OCI-LY7 (cell line): Measurements from ENCODE around the gene PRPSAP2. TPM values are rescaled to one million over a fixed set of nuclear protein-coding genes. Genes with fewer than 3 reads are reported as not detected.

Experiments used
- BruUV-seq: library from RNA; stranded (reverse); fragments of 400-500 nt; replicated peaks from 2 replicates; lab custom pipeline; 2021; lab: Mats Ljungman, UMichigan
- CTCF ChIA-PET: fragments of 300-600 bp; sonication (Branson Sonifier 250); formaldehyde crosslinking; loops from one replicate; lab custom pipeline; 2022; ENCODE audit warnings: antibody characterized with exemption; ENCODE audit not compliant: unreplicated experiment; lab: Charles Lee
- POLR2A ChIA-PET: fragments of 300-600 bp; sonication (Branson Sonifier 250); formaldehyde crosslinking; loops from one replicate; lab custom pipeline; 2022; ENCODE audit warnings: antibody characterized with exemption; lab: Charles Lee
- DNase-seq: peaks from one replicate; pipeline ENCODE4 v3.0.0-alpha.2; 2015; ENCODE audit warnings: low spot score
- H2AFZ ChIP-seq: fragments of 200-600 bp; sonication (generic), shearing (Covaris generic); 2 replicates; pipeline ENCODE4 v1.6.1; 2014; ENCODE audit warnings: mild to moderate bottlenecking, antibody characterized with exemption, low read length, moderate library complexity
- H3K27ac ChIP-seq: fragments of 200-600 bp; sonication (generic); 2 replicates; pipeline ENCODE4 v1.5.1; 2014; ENCODE audit warnings: mixed run types, low read depth, mild to moderate bottlenecking, moderate library complexity, low read length, inconsistent platforms; ENCODE audit not compliant: poor library complexity, severe bottlenecking
- H3K36me3 ChIP-seq: fragments of 200-600 bp; sonication (generic); 2 replicates; pipeline ENCODE4 v1.6.1; 2014; ENCODE audit warnings: mild to moderate bottlenecking, antibody characterized with exemption, low read length, moderate library complexity, mixed read lengths; ENCODE audit not compliant: insufficient read depth
- H3K4me1 ChIP-seq: fragments of 200-600 bp; sonication (generic); 2 replicates; pipeline ENCODE4 v1.5.1; 2014; ENCODE audit warnings: mild to moderate bottlenecking, low read length; ENCODE audit not compliant: insufficient read depth, poor library complexity, severe bottlenecking
- H3K4me2 ChIP-seq: fragments of 200-600 bp; sonication (generic); 2 replicates; pipeline ENCODE4 v1.6.1; 2014; ENCODE audit warnings: mild to moderate bottlenecking, low read length
- H3K4me3 ChIP-seq: fragments of 200-600 bp; sonication (generic); 2 replicates; pipeline ENCODE4 v1.5.1; 2014; ENCODE audit warnings: mild to moderate bottlenecking, low read depth, low read length; ENCODE audit not compliant: poor library complexity, severe bottlenecking
- H3K79me2 ChIP-seq: fragments of 200-600 bp; sonication (generic); 2 replicates; pipeline ENCODE4 v1.6.1; 2016; ENCODE audit warnings: low read depth, mild to moderate bottlenecking, low read length, moderate library complexity, mixed read lengths; ENCODE audit not compliant: insufficient read depth
- H3K9me2 ChIP-seq: fragments of 200-600 bp; sonication (generic); 2 replicates; pipeline ENCODE4 v1.6.1; 2016; ENCODE audit warnings: mild to moderate bottlenecking, low read length, mixed read lengths; ENCODE audit not compliant: insufficient read depth
- H3K9me3 ChIP-seq: fragments of 200-600 bp; sonication (generic); 2 replicates; pipeline ENCODE4 v1.6.1; 2014; ENCODE audit warnings: mild to moderate bottlenecking, mixed run types, low read length, mixed read lengths
- H4K20me1 ChIP-seq: fragments of 200-600 bp; sonication (generic); 2 replicates; pipeline ENCODE4 v1.6.1; 2014; ENCODE audit warnings: mild to moderate bottlenecking, antibody characterized with exemption, low read length, moderate library complexity, mixed read lengths; ENCODE audit not compliant: insufficient read depth
- CTCF ChIP-seq: fragments of 200-600 bp; sonication (generic); conservative IDR thresholded peaks from 2 replicates; pipeline ENCODE4 v1.5.1; 2014; ENCODE audit warnings: mild to moderate bottlenecking, antibody characterized with exemption, low read length, moderate library complexity, mixed read lengths
- EZH2phosphoT487 ChIP-seq: fragments of 200-600 bp; sonication (generic); IDR thresholded peaks from 2 replicates; pipeline ENCODE4 v1.6.1; 2018; ENCODE audit warnings: low read depth, borderline replicate concordance, mild to moderate bottlenecking, mixed run types, antibody characterized with exemption, low read length, moderate library complexity, mixed read lengths
- intact Hi-C: fragments of 100-400 bp; cut with micrococcal nuclease; formaldehyde crosslinking; loops from one replicate; pipeline ENCODE4 v1.10.0; 2022; ENCODE audit not compliant: unreplicated experiment
- small RNA-seq: library from RNA; depleted of rRNA; stranded (forward); fragments of <200 nt; gene quantifications from one replicate; pipeline ENCODE3, GENCODE V24; 2014
- total RNA-seq, 2 experiments: library from RNA; depleted of rRNA in 1 of 2; stranded (reverse); fragments of >200 nt in 1 of 2; shearing (Covaris generic) in 1 of 2; gene quantifications; 2 replicates each; pipeline ENCODE4 v1.2.3, GENCODE V29; 2014 to 2022

The PRPSAP2 gene
- total RNA-seq, 2 experiments from 2014 or later: 59.3 to 90.2 TPM

- ChIA-PET CTCF (interaction anchor here (0.7 kb wide), 1 partner anchor 716 kb away, joined by 3 read pairs; no protein-coding TSS in a partner anchor), POLR2A (no interaction called here)
- no peaks in the 10 kb centered on the region for H3K9me2 ChIP-seq
- H3K4me2 ChIP-seq: no peak overlapping the region
- H3K4me3 ChIP-seq: no peak overlapping the region
- H3K4me1 ChIP-seq: no peaks in the 10 kb centered on the region
- TF ChIP-seq EZH2phosphoT487 (no peak), CTCF (no peak)
- BruUV-seq: no TSS peak
- no peaks in the 10 kb centered on the region for H3K79me2 ChIP-seq
- intact Hi-C loops: no loop called here
- no peak overlapping the region for H3K27ac ChIP-seq
- H2AFZ ChIP-seq: no peak overlapping the region
- DNase-seq: no peak
- no peaks in the 10 kb centered on the region for H4K20me1 ChIP-seq
- no peaks in the 10 kb centered on the region for H3K36me3 ChIP-seq
- H3K9me3 ChIP-seq: no peaks in the 10 kb centered on the region
These were observed 120.7 kb downstream of the PRPSAP2 start for GRCh38 chr17:18978655-18979054.

Small RNA genes within 50 kb of the gene (small RNA-seq; reads per million reads assigned to genes)
- gene RF00324: not detected

Other genes starting within 250 kb of the PRPSAP2 start
- gene TBC1D28, start 213.7 kb upstream of the PRPSAP2 start, total RNA-seq (2014; rRNA removed; shearing (Covaris generic)): 0.05 TPM in 1 of 2 replicates, not detected in the other
- gene TBC1D28, start 213.7 kb upstream of the PRPSAP2 start, total RNA-seq (2022): not detected in 2 replicates
- gene FOXO3B, start 175.8 kb upstream of the PRPSAP2 start, total RNA-seq (2014; rRNA removed; shearing (Covaris generic)): 0.70 and 1.7 TPM in 2 replicates
- 0.98 and 1.2 TPM in 2 replicates for gene FOXO3B, start 175.8 kb upstream of the PRPSAP2 start, total RNA-seq (2022)
- not detected in 2 replicates for gene FBXW10, start 114.1 kb upstream of the PRPSAP2 start, total RNA-seq (2014; rRNA removed; shearing (Covaris generic))
- gene FBXW10, start 114.1 kb upstream of the PRPSAP2 start, total RNA-seq (2022): not detected in 2 replicates
- gene TVP23B, start 76.9 kb upstream of the PRPSAP2 start, total RNA-seq (2014; rRNA removed; shearing (Covaris generic)): 14.4 and 14.5 TPM in 2 replicates
- gene TVP23B, start 76.9 kb upstream of the PRPSAP2 start, total RNA-seq (2022): 20.3 and 20.5 TPM in 2 replicates
- not detected in 2 replicates for gene SLC5A10, start 94.0 kb downstream of the PRPSAP2 start, total RNA-seq (2014; rRNA removed; shearing (Covaris generic))
- not detected in 2 replicates for gene SLC5A10, start 94.0 kb downstream of the PRPSAP2 start, total RNA-seq (2022)
- gene FAM83G, start 146.6 kb downstream of the PRPSAP2 start, total RNA-seq (2014; rRNA removed; shearing (Covaris generic)): 5.0 and 15.3 TPM in 2 replicates
- 9.1 and 10.4 TPM in 2 replicates for gene FAM83G, start 146.6 kb downstream of the PRPSAP2 start, total RNA-seq (2022)
- gene GRAP, start 188.8 kb downstream of the PRPSAP2 start, total RNA-seq (2014; rRNA removed; shearing (Covaris generic)): 176 and 221 TPM in 2 replicates
- gene GRAP, start 188.8 kb downstream of the PRPSAP2 start, total RNA-seq (2022): 125 and 154 TPM in 2 replicates